ENCODE measurements around the gene UBXN10.

The UBXN10 gene

GRCh38 chr1:20152599-20152930 lies 33.3 kb upstream of the UBXN10 start:
- no peak for DNase-seq

GRCh38 chr1:20153000-20153418 lies 32.9 kb upstream of the UBXN10 start:
- no peak for DNase-seq

- DNase-seq = no peak
Measured at GRCh38 chr1:20154301-20154831, 31.5 kb upstream of the UBXN10 start.

- DNase-seq = no peak
Measured at GRCh38 chr1:20158358-20159070, 27.4 kb upstream of the UBXN10 start.

- no peak for DNase-seq
Measured at GRCh38 chr1:20160034-20160433, 25.9 kb upstream of the UBXN10 start.

GRCh38 chr1:20164694-20165202 lies 21.1 kb upstream of the UBXN10 start:
- no peak for DNase-seq

GRCh38 chr1:20165522-20165951 lies 20.4 kb upstream of the UBXN10 start:
- DNase-seq = no peak

GRCh38 chr1:20166051-20166450 lies 19.8 kb upstream of the UBXN10 start:
- DNase-seq = no peak

- DNase-seq = no peak
Measured at GRCh38 chr1:20167126-20167525, 18.8 kb upstream of the UBXN10 start.

GRCh38 chr1:20168564-20169491 lies 17.1 kb upstream of the UBXN10 start:
- DNase-seq = no peak

GRCh38 chr1:20169932-20170331 lies 16.0 kb upstream of the UBXN10 start:
- DNase-seq = no peak

GRCh38 chr1:20172033-20172590 lies 13.8 kb upstream of the UBXN10 start:
- no peak for DNase-seq

GRCh38 chr1:20174937-20175666 lies 10.8 kb upstream of the UBXN10 start:
- DNase-seq = no peak

- DNase-seq = no peak
Measured at GRCh38 chr1:20178634-20179370, 7.1 kb upstream of the UBXN10 start.

GRCh38 chr1:20179371-20180128 lies 6.3 kb upstream of the UBXN10 start:
- no peak for DNase-seq

GRCh38 chr1:20180129-20180843 lies 5.6 kb upstream of the UBXN10 start:
- no peak for DNase-seq

- DNase-seq = no peak
Measured at GRCh38 chr1:20180844-20181207, 5.1 kb upstream of the UBXN10 start.

GRCh38 chr1:20182415-20182814 lies 3.5 kb upstream of the UBXN10 start:
- no peak for DNase-seq

GRCh38 chr1:20183035-20183434 lies 2.9 kb upstream of the UBXN10 start:
- no peak for DNase-seq

GRCh38 chr1:20183616-20184271 lies 2.2 kb upstream of the UBXN10 start:
- DNase-seq = no peak

All from NCI-H2081 (cell line).